ENCODE results near the gene ARHGAP18.

DNA sequence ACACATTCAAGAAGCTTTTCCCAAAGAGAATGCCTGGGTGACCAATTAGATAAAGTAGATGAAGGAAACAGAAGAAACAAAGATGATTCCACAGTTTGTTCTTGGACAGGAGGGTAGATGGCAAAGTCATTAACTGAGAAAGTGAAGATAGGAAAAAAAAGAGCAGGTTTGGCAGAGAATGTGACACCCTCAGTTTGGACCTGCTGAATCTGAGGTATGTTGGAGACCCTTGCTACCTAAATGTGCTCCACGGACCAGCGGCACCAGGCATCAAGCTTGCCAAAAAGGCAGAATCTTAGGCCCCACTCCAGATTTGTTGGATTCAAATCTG, 49.7 kb downstream of the ARHGAP18 start:
- no peak for TF ChIP-seq EZH2phosphoT487 (IDR thresholded peaks at IDR 0.05; ENCODE audit: borderline replicate concordance, low read length)
- TF ChIP-seq, protein P1, sequence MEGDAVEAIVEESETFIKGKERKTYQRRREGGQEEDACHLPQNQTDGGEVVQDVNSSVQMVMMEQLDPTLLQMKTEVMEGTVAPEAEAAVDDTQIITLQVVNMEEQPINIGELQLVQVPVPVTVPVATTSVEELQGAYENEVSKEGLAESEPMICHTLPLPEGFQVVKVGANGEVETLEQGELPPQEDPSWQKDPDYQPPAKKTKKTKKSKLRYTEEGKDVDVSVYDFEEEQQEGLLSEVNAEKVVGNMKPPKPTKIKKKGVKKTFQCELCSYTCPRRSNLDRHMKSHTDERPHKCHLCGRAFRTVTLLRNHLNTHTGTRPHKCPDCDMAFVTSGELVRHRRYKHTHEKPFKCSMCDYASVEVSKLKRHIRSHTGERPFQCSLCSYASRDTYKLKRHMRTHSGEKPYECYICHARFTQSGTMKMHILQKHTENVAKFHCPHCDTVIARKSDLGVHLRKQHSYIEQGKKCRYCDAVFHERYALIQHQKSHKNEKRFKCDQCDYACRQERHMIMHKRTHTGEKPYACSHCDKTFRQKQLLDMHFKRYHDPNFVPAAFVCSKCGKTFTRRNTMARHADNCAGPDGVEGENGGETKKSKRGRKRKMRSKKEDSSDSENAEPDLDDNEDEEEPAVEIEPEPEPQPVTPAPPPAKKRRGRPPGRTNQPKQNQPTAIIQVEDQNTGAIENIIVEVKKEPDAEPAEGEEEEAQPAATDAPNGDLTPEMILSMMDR (IDR thresholded peaks at IDR 0.05; ENCODE audit: low read depth, low read length, poor library complexity, severe bottlenecking): no peak
